ENCODE results near the gene PPP6R2. TPM values are rescaled to one million over a fixed set of nuclear protein-coding genes. Genes with fewer than 3 reads are reported as not detected.
"Not testable (repeated sequence)": the region's sequence is repeated elsewhere in the genome, so short reads cannot be mapped to it uniquely, and the experiment has no call there.

PPP6R2 gene
- total RNA-seq, 4 donors from 2014 or later: 32.0 to 56.3 (median 50.9) TPM

DNA sequence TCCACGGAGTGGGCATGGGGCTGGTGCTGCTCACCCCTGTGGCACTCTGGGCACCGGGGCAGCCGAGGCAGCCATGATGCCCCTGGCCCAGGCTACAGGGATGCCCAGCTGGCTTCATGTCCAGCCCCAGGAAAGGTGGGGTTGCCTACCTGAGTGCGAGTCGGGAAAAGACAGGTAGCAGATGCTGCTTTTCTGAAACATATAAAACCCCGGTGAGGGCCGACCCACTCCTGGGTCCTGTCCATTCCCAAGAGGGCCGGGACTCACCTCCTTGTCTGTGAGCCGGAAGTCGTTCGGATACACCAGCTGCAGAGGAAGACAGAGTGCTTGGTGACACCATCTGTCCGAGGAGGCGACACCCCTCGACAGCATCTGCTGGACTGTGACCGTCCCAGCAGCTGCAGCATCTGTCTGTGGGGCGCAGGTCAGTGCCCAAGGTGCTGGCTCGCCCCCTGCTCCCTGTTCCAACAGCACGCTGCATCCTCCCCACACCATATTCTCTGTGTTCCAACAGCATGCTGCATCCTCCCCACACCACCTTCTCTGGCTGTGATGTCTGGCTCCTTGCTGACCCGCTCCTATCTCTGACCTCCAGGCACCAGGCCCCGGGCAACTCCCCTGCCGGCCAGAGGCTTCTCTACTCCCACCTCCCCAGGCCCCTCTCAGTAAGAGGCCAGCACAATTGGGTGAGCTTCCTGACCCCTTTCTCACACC lies 24.3 kb upstream of the PPP6R2 start:
- intact Hi-C loops (cut with DNase I; ENCODE audit: low total_unique reads): no loop called here
- DNase-seq (ENCODE audit: low spot score in 2 of 2): peak in 1 of 2 donors; percentile 86
- no peak for TF ChIP-seq CTCF (IDR thresholded peaks at IDR 0.05)
- TF ChIP-seq POLR2A (IDR thresholded peaks at IDR 0.05): no peak
- 85 to 87% methylated on average over 20 to 21 of the region's 21 CpGs for WGBS, 2 donors
- no peak overlapping the region for H3K4me3 ChIP-seq (ENCODE audit: low read depth, poor library complexity, severe bottlenecking)

DNA sequence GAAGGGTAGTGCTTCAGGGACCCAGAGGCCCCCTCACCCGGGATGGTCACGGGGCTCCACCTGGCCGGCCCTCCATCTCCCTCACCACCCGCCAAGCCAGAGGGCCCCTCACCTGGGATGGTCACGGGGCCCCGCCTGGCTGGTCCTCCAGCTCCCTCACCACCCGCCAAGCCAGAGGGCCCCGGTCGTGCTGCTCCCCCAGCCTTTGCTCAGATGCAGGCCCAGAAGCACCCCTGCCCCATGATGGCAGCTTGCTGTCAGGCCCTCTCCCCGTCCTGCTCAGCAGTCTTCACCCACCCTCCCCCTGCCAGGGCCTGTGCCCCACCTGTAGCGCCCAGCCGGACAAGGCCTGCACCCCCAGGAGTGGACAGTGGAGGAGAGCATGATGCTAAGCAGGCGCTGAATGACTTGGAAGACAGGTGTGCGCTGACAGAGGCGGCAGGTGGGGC lies 23.6 kb upstream of the PPP6R2 start:
- intact Hi-C loops (cut with DNase I; ENCODE audit: low total_unique reads): no loop called here
- TF ChIP-seq CTCF (IDR thresholded peaks at IDR 0.05) (no peak), POLR2A (IDR thresholded peaks at IDR 0.05) (no peak)
- WGBS, 2 donors: 90 to 95% methylated on average over 15 of the region's 15 CpGs
- no peak overlapping the region for H3K4me3 ChIP-seq (ENCODE audit: low read depth, poor library complexity, severe bottlenecking)
- DNase-seq (ENCODE audit: low spot score in 2 of 2): no peak

DNA sequence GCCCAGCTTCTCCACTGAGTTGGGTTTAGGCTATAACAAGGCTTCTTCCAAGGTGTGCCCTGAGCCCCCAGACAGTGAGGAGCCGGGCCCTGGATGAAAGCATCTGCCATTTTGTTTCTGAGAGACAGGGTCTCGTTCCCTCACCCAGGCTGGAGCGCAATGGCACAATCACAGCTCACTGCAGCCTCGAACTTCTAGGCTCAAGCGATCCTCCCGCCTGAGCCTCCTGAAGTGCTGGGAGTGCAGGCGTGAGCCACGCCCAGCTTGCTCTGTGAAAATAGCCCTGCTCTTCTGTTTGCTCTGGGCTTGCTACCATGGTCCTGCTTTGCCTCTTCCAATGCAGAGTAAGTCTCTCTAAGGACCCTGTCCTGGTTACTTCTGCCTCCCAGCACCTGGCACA lies 23.0 kb upstream of the PPP6R2 start:
- TF ChIP-seq POLR2A (IDR thresholded peaks at IDR 0.05) (no peak), CTCF (IDR thresholded peaks at IDR 0.05) (no peak)
- intact Hi-C loops (cut with DNase I; ENCODE audit: low total_unique reads): loop anchor here (10.0 kb wide), 1 partner anchor 45 kb away; the partner anchor contains the start of gene MAPK11
- 90 to 94% methylated on average over 7 of the region's 8 CpGs for WGBS, 2 donors
- H3K4me3 ChIP-seq (ENCODE audit: low read depth, poor library complexity, severe bottlenecking): no peak overlapping the region
- no peak for DNase-seq (ENCODE audit: low spot score in 2 of 2)

DNA sequence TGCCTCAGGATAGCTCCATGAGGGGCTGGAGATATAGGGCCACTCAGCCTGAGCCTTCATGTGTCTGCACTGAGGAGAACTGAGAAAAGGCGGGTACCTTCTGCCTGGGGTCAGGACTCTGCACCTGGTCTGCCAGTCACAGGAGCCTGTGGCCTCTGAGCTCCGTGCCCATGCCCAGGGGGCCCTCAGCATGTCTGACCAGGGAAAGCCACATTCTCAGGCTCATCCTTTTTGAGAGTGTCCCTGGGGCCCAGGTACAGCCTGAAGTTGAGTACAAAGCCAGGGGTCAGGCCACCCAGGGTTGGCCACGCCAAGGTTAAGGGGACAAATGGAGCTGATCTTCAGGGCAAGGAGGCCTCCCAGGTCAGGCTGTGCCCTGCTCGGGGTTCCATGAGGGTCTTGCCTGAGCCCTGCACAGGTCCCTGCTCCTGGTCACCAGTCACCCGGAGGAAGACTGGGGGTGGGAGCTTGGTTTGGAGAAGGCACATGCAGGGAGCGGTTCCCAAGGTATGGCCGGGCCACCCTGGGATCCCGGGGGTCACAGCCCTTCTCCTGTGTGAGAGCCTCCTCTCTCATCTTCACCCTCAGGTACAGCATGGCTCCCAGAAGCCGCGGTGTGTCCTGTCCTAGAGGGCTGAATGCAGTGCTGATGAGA lies 22.3 kb upstream of the PPP6R2 start:
- H3K4me3 ChIP-seq (ENCODE audit: low read depth, poor library complexity, severe bottlenecking): no peak overlapping the region
- no peak for TF ChIP-seq CTCF (IDR thresholded peaks at IDR 0.05)
- DNase-seq (ENCODE audit: low spot score in 2 of 2): no peak
- intact Hi-C loops (cut with DNase I; ENCODE audit: low total_unique reads): loop anchor here (10.0 kb wide), 1 partner anchor 46 kb away; the partner anchor contains the start of gene MAPK11
- 81% methylated on average over 10 of the region's 10 CpGs for WGBS, 2 donors

DNA sequence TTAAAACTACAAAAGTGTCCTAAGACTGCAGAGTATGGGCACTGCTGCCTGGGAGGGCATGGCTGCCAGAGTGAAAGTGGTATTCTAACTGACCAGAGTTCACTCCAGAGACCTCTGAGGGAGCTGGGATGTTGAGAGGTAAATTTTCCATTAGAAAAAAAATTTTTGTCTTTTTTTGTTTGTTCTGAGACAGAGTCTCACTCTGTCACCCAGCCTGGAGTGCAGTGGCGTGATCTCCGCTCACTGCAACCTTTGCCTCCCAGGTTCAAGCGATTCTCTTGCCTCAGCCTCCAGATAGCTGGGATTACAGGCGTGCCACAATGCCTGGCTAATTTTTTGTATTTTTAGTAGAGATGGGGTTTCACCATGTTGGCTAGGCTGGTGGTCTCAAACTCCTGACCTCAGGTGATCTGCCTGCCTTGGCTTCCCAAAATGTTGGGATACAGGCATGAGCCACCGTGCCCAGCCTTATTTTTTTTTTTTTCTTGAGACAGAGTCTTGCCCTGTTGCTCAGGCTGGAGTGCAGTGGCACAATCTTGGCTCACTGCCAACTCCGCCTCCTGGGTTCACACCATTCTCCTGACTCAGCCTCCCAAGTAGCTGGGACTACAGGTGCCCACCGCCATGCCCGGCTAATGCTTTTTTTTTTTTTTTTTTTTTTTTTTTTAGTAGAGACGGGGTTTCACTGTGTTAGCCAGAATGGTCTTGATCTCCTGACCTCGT lies 20.6 kb upstream of the PPP6R2 start:
- 89 to 90% methylated on average over 10 of the region's 10 CpGs for WGBS, 2 donors
- DNase-seq (ENCODE audit: low spot score in 2 of 2); H3K4me3 ChIP-seq (ENCODE audit: low read depth, poor library complexity, severe bottlenecking): not testable (repeated sequence)
- intact Hi-C loops (cut with DNase I; ENCODE audit: low total_unique reads): loop anchor here (10.0 kb wide), 1 partner anchor 48 kb away; the partner anchor contains the start of gene MAPK11

GRCh38 chr22:50323900-50324299 lies 19.2 kb upstream of the PPP6R2 start:
- TF ChIP-seq POLR2A (IDR thresholded peaks at IDR 0.05) (no peak), CTCF (IDR thresholded peaks at IDR 0.05) (no peak)
- intact Hi-C loops (cut with DNase I; ENCODE audit: low total_unique reads): loop anchor here (10.0 kb wide), 1 partner anchor 49 kb away; the partner anchor contains the start of gene MAPK11
- H3K4me3 ChIP-seq (ENCODE audit: low read depth, poor library complexity, severe bottlenecking): no peak overlapping the region
- no peak for DNase-seq (ENCODE audit: low spot score in 2 of 2)
- 92 to 95% methylated on average over 5 of the region's 5 CpGs for WGBS, 2 donors
